ENCODE measurements around the gene PPEF1.

PPEF1 gene

GRCh38 chrX:18682979-18683387, 24.5 kb upstream of the PPEF1 start:
- TF ChIP-seq CTCF (IDR thresholded peaks at IDR 0.05; ENCODE audit: control insufficient read depth, insufficient read depth, low read depth, low read length, missing control alignments) = no peak
- DNase-seq (ENCODE audit: low read depth) = no peak
- H3K4me3 ChIP-seq (ENCODE audit: control insufficient read depth, low read depth, low read length) = no peak overlapping the region

GRCh38 chrX:18687856-18688495, 19.5 kb upstream of the PPEF1 start:
- no peak for TF ChIP-seq CTCF (IDR thresholded peaks at IDR 0.05; ENCODE audit: control insufficient read depth, insufficient read depth, low read depth, low read length, missing control alignments)
- no peak overlapping the region for H3K4me3 ChIP-seq (ENCODE audit: control insufficient read depth, low read depth, low read length)
- no peak for DNase-seq (ENCODE audit: low read depth)

- no peak overlapping the region for H3K4me3 ChIP-seq (ENCODE audit: control insufficient read depth, low read depth, low read length)
- DNase-seq (ENCODE audit: low read depth) = no peak
- TF ChIP-seq CTCF (IDR thresholded peaks at IDR 0.05; ENCODE audit: control insufficient read depth, insufficient read depth, low read depth, low read length, missing control alignments) = no peak
Measured at GRCh38 chrX:18691431-18691830, 16.0 kb upstream of the PPEF1 start.

- TF ChIP-seq CTCF (IDR thresholded peaks at IDR 0.05; ENCODE audit: control insufficient read depth, insufficient read depth, low read depth, low read length, missing control alignments) = no peak
- no peak overlapping the region for H3K4me3 ChIP-seq (ENCODE audit: control insufficient read depth, low read depth, low read length)
- no peak for DNase-seq (ENCODE audit: low read depth)
Measured at GRCh38 chrX:18692541-18692940, 14.9 kb upstream of the PPEF1 start.

GRCh38 chrX:18696653-18697052, 10.8 kb upstream of the PPEF1 start:
- no peak overlapping the region for H3K4me3 ChIP-seq (ENCODE audit: control insufficient read depth, low read depth, low read length)
- TF ChIP-seq CTCF (IDR thresholded peaks at IDR 0.05; ENCODE audit: control insufficient read depth, insufficient read depth, low read depth, low read length, missing control alignments) = no peak
- DNase-seq (ENCODE audit: low read depth) = no peak

GRCh38 chrX:18698737-18699650, 8.5 kb upstream of the PPEF1 start:
- no peak for TF ChIP-seq CTCF (IDR thresholded peaks at IDR 0.05; ENCODE audit: control insufficient read depth, insufficient read depth, low read depth, low read length, missing control alignments)
- DNase-seq (ENCODE audit: low read depth) = no peak
- no peak overlapping the region for H3K4me3 ChIP-seq (ENCODE audit: control insufficient read depth, low read depth, low read length)
